Effector memory CD8-positive, alpha-beta T cell (primary cell): ENCODE measurements around the gene COL21A1.

Source experiments
- ATAC-seq: fragments of 150-1000 bp; cut with Tn5 transposase; replicated peaks from 2 replicates; pipeline ENCODE4 v1.10.0; 2021; ENCODE audit warnings: mild to moderate bottlenecking, moderate library complexity
- DNase-seq, 3 experiments: peaks; one replicate each; pipeline ENCODE4 v3.0.0; 2021
- H3K27ac Mint-ChIP-seq, 2 donors: one replicate each; pipeline ENCODE4 v1.8.0; 2022; ENCODE audit warnings: mild to moderate bottlenecking in 2 of 2, mixed read lengths in 2 of 2, moderate library complexity in 2 of 2
- H3K27me3 Mint-ChIP-seq, 2 donors: one replicate each; pipeline ENCODE4 v1.8.0; 2022; ENCODE audit warnings: mixed read lengths in 2 of 2
- H3K36me3 Mint-ChIP-seq: one replicate; pipeline ENCODE4 v1.8.0; 2022; ENCODE audit warnings: mild to moderate bottlenecking, moderate library complexity, mixed read lengths; ENCODE audit not compliant: insufficient read depth
- H3K4me1 Mint-ChIP-seq, 2 donors: one replicate each; pipeline ENCODE4 v1.8.0; 2022; ENCODE audit warnings: low read depth in 2 of 2, mixed read lengths in 2 of 2
- H3K4me3 Mint-ChIP-seq, 2 donors: one replicate each; pipeline ENCODE4 v1.8.0; 2022; ENCODE audit warnings: mild to moderate bottlenecking in 2 of 2, mixed read lengths in 2 of 2, moderate library complexity in 2 of 2
- H3K9me3 Mint-ChIP-seq, 2 donors: one replicate each; pipeline ENCODE4 v1.8.0; 2022; ENCODE audit warnings: mixed read lengths in 2 of 2

Gene COL21A1

DNA sequence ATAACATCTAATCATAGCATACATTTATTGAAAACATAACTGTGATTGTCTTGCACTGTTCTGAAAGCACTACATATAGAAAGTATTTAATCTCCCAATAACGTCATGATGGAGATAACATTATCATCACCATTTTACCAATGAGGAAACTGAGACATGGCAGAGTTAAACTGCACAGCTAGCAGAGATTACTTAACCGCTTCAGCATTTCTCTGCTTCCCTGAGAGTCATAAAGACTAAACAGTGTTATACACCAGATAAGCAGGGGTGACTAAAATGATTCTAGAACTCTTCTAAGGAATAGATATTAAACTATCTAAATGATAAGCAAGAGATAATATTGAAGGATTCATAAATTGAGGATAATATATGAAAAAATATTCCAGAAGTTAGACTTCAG is 188.7 kb downstream of the COL21A1 start:
- Mint-ChIP-seq H3K27ac (no peak overlapping the region), H3K9me3 (peaks cover 3 to 10% of the 10 kb centered on the region in 2 donors), H3K36me3 (peaks cover 5% of the 10 kb centered on the region), H3K4me1 (no peaks in the 10 kb centered on the region), H3K27me3 (no peaks in the 10 kb centered on the region), H3K4me3 (no peak overlapping the region)
- DNase-seq: no peak
- no peak for ATAC-seq

DNA sequence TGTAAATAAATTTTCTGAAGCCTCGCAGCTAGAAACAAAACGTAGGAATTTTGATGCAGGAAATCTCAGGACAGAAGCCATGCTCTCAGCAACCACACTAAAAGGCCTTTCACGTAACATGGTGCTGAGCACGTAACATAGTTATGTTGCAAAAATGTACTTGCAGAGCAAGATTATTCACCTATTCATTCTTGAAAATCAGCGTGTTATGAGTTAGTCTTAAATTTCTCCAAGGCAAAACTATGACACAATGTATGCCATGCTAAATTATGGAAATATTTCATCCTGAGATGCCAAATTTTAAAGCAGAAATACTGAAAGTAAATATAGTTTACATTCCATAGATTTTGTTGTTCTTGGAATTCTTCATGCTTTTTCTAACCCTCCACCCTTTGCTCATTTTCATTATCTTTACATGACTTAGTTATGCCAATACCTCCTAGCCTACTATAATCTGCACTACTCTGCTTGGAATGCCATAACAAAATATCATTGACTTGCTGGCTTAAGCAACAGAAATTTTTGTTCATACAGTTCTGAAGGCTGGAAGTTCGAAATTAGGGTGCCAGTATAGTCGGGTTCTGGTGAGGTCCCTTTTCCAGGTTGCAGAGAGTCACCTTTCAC is 192.2 kb downstream of the COL21A1 start:
- no peak for DNase-seq

DNA sequence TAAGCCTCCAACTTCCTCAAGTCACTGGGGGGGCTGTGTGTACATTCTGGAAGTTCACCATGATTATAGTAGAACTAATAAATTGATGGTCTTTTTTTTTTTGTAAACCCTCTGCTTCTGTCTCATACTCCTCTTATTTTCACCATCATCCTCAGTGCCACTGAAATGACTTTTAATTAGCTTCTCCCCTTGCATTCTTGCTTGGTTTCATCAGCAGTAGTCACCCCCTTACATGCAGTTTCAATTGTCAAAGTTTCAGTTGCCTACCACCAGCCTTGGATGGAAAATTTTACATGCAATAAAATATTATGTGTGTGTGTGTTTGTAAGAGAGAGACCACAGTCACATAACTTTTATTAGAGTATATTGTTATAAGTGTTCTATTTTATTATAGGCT is 196.2 kb downstream of the COL21A1 start:
- no peak overlapping the region for H3K27ac Mint-ChIP-seq
- peaks cover 4% of the 10 kb centered on the region for H3K36me3 Mint-ChIP-seq
- H3K4me1 Mint-ChIP-seq: no peaks in the 10 kb centered on the region
- no peak for ATAC-seq
- DNase-seq: no peak
- no peaks in the 10 kb centered on the region for H3K27me3 Mint-ChIP-seq
- peaks cover 7 to 9% of the 10 kb centered on the region in 2 donors for H3K9me3 Mint-ChIP-seq
- H3K4me3 Mint-ChIP-seq: no peak overlapping the region

More for the DNA sequence above, 192.2 kb downstream of the COL21A1 start:
- H3K36me3 Mint-ChIP-seq: peaks cover 5% of the 10 kb centered on the region
- no peaks in the 10 kb centered on the region for H3K4me1 Mint-ChIP-seq
- peaks cover 0 to 10% of the 10 kb centered on the region in 2 donors for H3K9me3 Mint-ChIP-seq
- no peak for ATAC-seq
- no peak overlapping the region for H3K27ac Mint-ChIP-seq
- no peak overlapping the region for H3K4me3 Mint-ChIP-seq
- H3K27me3 Mint-ChIP-seq: no peaks in the 10 kb centered on the region

DNA sequence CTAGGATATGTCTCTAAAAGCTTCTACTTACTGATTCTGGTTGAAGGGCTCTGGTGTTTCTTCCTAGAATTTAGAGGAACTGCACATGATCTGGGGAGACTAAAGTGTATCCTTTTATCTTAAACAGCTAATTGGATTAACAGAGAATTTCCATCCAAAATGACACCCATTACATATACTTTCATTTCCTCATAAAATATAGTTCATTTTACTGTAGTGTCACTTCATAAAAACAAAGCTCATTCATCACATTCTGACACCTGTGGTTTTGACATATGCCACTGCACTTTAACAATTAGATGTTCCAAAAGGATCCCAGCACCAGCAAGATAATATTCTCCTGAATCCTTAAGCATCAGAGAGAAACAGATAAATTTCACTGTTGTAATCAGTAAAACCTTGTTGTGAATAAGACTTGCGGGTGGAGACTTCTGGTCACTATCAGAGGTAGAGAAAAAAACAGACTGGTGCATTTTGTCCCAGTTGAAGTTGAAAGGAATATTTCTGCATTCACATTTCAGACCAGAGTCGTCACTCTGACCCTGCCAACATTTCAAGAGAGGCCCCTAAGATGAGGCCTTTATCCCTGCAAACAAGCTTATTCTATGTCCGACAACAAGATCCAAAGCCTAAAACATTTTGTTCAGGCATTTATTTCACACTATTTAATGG is 196.7 kb downstream of the COL21A1 start:
- Mint-ChIP-seq H3K27me3 (no peaks in the 10 kb centered on the region), H3K36me3 (no peaks in the 10 kb centered on the region), H3K9me3 (peaks cover 7 to 9% of the 10 kb centered on the region in 2 donors), H3K4me3 (no peak overlapping the region), H3K4me1 (no peaks in the 10 kb centered on the region), H3K27ac (no peak overlapping the region)
- no peak for ATAC-seq
- no peak for DNase-seq

DNA sequence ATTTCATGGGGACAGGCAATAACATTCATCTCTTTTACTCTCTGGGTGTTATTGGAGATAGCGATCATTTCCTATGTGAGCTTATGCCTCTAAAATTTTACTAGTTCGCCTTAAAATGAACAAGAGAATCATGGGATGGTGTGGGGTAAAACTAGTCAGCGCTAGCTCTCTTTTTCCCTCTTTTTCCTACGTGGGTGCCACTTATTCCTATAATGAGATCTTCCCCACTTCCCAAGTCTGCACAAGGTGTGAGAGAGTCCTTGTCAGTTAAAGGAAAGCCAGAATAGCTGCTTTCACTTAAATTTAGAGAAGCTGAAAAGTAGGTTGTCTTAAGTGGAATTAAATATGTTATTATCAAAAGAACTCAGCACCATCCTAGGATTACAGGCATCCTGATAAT is 198.8 kb downstream of the COL21A1 start:
- ATAC-seq (no peak), DNase-seq (no peak)
- Mint-ChIP-seq H3K4me3 (no peak overlapping the region), H3K4me1 (no peaks in the 10 kb centered on the region), H3K36me3 (no peaks in the 10 kb centered on the region), H3K27ac (no peak overlapping the region), H3K9me3 (peaks cover 7 to 9% of the 10 kb centered on the region in 2 donors), H3K27me3 (no peaks in the 10 kb centered on the region)

DNA sequence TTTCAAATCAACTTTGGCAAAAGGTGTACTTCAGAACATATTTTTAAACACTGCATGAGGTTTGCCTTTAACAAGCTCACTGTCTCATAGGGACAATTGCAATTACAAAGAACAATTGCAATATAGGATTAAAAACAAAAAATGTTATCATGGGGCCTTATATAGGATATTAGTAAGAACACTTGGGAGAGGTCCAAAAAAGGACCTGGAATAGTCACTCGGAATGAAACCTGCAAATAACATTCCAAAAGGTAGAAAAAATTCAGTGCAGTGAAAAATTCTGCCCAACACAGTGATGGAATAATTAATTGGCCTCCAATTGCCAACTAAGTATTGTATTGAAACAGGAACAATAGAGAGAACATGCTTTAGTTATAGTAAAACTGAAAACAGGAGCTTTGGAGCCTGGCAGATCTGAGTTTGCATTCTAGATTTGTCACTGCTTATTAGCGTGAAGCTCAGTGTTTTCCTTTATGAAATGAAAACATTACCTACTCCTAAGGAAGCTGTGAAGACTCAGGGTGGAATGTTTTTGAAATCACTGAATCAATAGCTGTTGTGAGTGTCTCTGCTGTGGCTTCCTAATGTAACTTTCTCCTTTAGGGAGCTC is 199.3 kb downstream of the COL21A1 start:
- Mint-ChIP-seq H3K36me3 (no peaks in the 10 kb centered on the region), H3K27ac (no peak overlapping the region), H3K9me3 (peaks cover 7 to 9% of the 10 kb centered on the region in 2 donors), H3K4me1 (no peaks in the 10 kb centered on the region), H3K27me3 (no peaks in the 10 kb centered on the region), H3K4me3 (no peak overlapping the region)
- ATAC-seq (no peak), DNase-seq (no peak)

DNA sequence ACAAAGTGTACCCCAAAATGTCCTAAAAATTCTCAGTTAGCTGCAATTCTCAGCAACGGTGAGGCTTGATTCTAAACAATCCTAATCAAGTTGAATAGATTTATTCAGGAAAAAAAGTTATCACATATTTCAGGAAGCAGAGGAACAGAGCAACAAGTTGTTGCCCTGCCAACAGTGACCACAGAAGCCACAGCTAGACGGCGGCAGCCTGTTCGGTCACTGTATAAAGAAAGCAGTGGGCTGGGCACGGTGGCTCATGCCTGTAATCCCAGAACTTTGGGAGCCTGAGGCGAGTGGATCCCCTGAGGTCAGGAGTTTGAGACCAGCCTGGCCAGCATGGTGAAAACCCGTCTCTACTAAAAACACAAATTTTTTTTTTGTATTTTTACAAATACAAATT is 200.8 kb downstream of the COL21A1 start:
- Mint-ChIP-seq H3K4me1 (no peaks in the 10 kb centered on the region), H3K9me3 (peaks cover 4 to 7% of the 10 kb centered on the region in 2 donors), H3K27me3 (no peaks in the 10 kb centered on the region), H3K27ac (no peak overlapping the region), H3K4me3 (no peak overlapping the region), H3K36me3 (no peaks in the 10 kb centered on the region)
- ATAC-seq: no peak
- DNase-seq: no peak

DNA sequence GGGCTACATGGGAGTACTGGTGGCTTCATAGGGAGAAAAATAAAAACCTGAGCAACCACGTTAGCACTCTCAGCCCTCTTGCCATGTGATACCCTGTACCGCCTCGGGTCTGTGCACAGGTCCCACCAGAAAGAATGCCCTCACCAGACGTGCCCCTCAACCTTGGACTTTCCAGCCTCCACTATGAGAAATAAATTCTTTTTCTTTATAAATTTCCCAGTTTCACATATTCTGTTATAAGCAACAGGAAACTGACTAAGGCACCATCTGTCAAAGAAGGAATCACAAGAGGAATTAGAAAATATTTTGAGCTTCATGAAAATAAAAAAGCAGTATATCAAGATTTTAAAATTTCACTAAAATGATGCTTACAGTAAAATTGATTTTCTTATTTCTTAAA is 203.6 kb downstream of the COL21A1 start:
- ATAC-seq (no peak), DNase-seq (no peak)
- H3K4me3 Mint-ChIP-seq: no peak overlapping the region
- H3K36me3 Mint-ChIP-seq: no peaks in the 10 kb centered on the region
- H3K9me3 Mint-ChIP-seq: no peaks in the 10 kb centered on the region
- H3K27ac Mint-ChIP-seq: no peak overlapping the region
- H3K4me1 Mint-ChIP-seq: no peaks in the 10 kb centered on the region
- no peaks in the 10 kb centered on the region for H3K27me3 Mint-ChIP-seq

DNA sequence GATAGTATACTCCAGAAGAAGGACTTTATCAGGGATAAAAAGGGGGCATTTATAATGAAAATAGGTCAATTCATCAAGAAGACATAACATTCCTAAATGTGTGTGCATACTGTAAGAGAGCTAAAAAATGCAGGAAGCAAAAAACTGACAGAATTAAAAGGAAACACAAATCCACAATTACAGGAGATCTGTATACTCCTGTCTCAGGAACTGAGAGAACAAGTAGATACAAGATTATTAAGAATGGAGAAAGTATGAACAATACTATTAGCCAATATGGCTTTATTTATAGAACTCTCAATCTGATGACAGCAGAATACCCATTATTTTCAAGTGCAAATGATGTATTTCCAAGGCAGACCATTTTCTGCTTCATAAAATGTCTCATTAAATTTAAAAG is 204.3 kb downstream of the COL21A1 start:
- Mint-ChIP-seq H3K27ac (no peak overlapping the region), H3K9me3 (peaks cover 2 to 7% of the 10 kb centered on the region in 2 donors), H3K4me3 (no peak overlapping the region), H3K27me3 (no peaks in the 10 kb centered on the region), H3K36me3 (no peaks in the 10 kb centered on the region), H3K4me1 (no peaks in the 10 kb centered on the region)
- ATAC-seq (no peak), DNase-seq (no peak)

DNA sequence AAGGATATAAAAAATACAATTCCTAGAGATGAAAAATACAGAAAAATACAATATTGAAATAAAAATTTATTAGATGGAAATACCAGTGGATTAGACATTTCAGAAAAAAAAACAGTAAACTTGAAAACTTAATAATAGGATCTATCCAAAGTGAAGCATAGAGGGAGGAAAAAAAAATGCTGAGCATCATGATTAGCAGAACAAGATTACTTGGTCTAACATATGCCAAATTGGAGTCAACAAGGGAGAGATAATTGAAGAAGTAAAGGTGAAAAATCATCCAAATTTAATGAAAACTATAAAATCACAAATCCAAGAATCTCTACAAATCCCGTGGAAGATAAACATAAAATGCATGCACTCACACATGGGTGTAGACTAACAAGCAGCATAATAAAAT is 205.8 kb downstream of the COL21A1 start:
- no peaks in the 10 kb centered on the region for H3K4me1 Mint-ChIP-seq
- no peaks in the 10 kb centered on the region for H3K27me3 Mint-ChIP-seq
- H3K27ac Mint-ChIP-seq: no peak overlapping the region
- H3K9me3 Mint-ChIP-seq: peaks cover 3 to 10% of the 10 kb centered on the region in 2 donors
- no peak for ATAC-seq
- DNase-seq: no peak
- no peak overlapping the region for H3K4me3 Mint-ChIP-seq
- H3K36me3 Mint-ChIP-seq: no peaks in the 10 kb centered on the region

DNA sequence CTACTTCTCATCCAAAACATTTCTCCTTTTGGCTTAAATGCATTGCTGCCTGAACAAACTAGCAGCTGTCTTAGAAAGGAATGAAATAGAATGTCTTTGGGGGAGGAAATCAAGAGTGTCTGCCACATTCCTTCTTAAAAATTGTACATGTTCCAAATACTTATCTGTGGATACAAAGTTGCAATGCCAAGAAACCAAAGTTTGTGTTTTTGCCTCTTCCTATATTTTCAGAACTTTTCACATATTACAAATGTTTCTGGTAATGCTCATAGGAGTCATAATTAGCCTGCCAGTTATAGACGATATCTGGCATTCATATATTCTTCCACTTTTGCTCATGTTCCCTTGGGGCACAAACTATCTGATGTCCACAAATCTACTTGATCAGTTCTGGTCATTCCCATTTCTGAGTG is 206.5 kb downstream of the COL21A1 start:
- no peak overlapping the region for H3K27ac Mint-ChIP-seq
- H3K36me3 Mint-ChIP-seq: no peaks in the 10 kb centered on the region
- no peaks in the 10 kb centered on the region for H3K4me1 Mint-ChIP-seq
- no peak overlapping the region for H3K4me3 Mint-ChIP-seq
- peaks cover 5 to 15% of the 10 kb centered on the region in 2 donors for H3K9me3 Mint-ChIP-seq
- no peaks in the 10 kb centered on the region for H3K27me3 Mint-ChIP-seq
- no peak for DNase-seq
- no peak for ATAC-seq

DNA sequence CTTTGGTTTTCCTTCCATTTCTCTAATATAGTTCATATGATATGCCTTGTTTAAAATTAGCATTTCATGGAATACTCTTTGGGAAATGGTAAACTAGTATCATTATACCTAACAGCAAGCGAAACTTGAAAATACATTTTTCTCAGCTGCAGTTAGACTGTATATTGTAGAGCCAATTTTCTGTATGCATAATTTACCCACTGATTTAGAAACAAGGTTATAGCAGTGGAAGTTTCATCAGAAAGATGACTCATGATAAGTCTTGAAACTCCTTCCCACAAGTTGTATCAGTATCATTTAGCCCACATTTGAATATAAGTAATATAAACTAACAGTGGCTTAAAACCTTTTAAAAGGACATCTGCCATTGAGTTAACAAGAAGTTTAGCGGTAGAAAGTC is 207.2 kb downstream of the COL21A1 start:
- H3K27me3 Mint-ChIP-seq: no peaks in the 10 kb centered on the region

DNA sequence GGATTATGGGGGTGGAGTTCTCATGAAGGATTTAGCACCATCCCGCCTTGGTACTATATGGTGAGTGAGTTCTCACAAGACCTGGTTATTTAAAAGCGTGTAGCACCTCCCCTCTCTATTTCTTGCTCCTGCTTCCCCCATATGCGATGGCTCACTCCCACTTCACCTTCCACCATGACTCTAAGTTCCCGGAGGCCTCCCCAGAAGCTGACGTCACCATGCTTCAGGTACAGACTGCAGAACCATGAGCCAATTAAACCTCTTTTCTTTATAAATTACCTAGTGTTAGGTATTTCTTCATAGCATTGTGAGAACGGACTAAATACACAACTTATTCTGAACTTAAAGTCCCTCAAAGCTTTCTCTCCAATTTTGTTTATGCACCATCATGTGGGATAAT is 208.6 kb downstream of the COL21A1 start:
- ATAC-seq (no peak), DNase-seq (no peak)
- Mint-ChIP-seq H3K4me3 (no peak overlapping the region), H3K27ac (no peak overlapping the region), H3K36me3 (no peaks in the 10 kb centered on the region), H3K27me3 (no peaks in the 10 kb centered on the region), H3K4me1 (no peaks in the 10 kb centered on the region), H3K9me3 (peaks cover 5 to 15% of the 10 kb centered on the region in 2 donors)

More for the DNA sequence above, 207.2 kb downstream of the COL21A1 start:
- no peak for ATAC-seq
- no peak for DNase-seq
- H3K9me3 Mint-ChIP-seq: peaks cover 5 to 15% of the 10 kb centered on the region in 2 donors
- no peak overlapping the region for H3K27ac Mint-ChIP-seq
- no peak overlapping the region for H3K4me3 Mint-ChIP-seq
- H3K4me1 Mint-ChIP-seq: no peaks in the 10 kb centered on the region
- no peaks in the 10 kb centered on the region for H3K36me3 Mint-ChIP-seq

DNA sequence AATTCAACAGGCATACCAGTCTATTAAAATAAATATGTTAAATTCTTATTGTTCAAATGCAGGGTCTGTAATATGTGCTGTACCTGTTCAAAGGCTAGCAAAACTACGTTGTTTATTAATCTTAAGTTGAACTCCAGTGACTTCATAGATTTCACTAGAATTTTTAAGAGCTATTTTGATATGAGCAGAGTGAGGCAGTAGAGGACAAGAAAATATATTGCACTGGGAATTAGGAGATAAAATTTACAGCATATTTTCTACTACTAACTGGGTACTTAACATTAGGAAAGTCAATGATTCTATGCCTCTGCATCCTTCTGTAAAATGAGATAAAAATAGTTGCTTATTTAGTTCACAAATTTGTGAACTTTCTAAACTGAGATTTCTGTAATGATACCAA is 209.8 kb downstream of the COL21A1 start:
- H3K9me3 Mint-ChIP-seq: peaks cover 5 to 15% of the 10 kb centered on the region in 2 donors
- no peak overlapping the region for H3K4me3 Mint-ChIP-seq
- no peak overlapping the region for H3K27ac Mint-ChIP-seq
- no peak for DNase-seq
- no peaks in the 10 kb centered on the region for H3K27me3 Mint-ChIP-seq
- no peaks in the 10 kb centered on the region for H3K36me3 Mint-ChIP-seq
- no peak for ATAC-seq
- no peaks in the 10 kb centered on the region for H3K4me1 Mint-ChIP-seq
